ENCODE measurements around the gene HSFX3.
"Not testable (repeated sequence)": the region's sequence is repeated elsewhere in the genome, so short reads cannot be mapped to it uniquely, and the experiment has no call there.

HSFX3 gene

GRCh38 chrX:149568701-149569296 lies 19.1 kb upstream of the HSFX3 start:
- H3K4me3 ChIP-seq (ENCODE audit: low read depth, low read length), result no peak overlapping the region
- no peak for TF ChIP-seq CTCF (IDR thresholded peaks at IDR 0.05; ENCODE audit: low read depth, low read length)

GRCh38 chrX:149567621-149568417 lies 18.1 kb upstream of the HSFX3 start:
- TF ChIP-seq CTCF (IDR thresholded peaks at IDR 0.05; ENCODE audit: low read depth, low read length), result no peak
- H3K4me3 ChIP-seq (ENCODE audit: low read depth, low read length), result no peak overlapping the region

GRCh38 chrX:149563359-149563758 lies 13.6 kb upstream of the HSFX3 start:
- no peak for TF ChIP-seq CTCF (IDR thresholded peaks at IDR 0.05; ENCODE audit: low read depth, low read length)
- H3K4me3 ChIP-seq (ENCODE audit: low read depth, low read length), result no peak overlapping the region

- H3K4me3 ChIP-seq (ENCODE audit: low read depth, low read length), result not testable (repeated sequence)
Observed at GRCh38 chrX:149555251-149555650, 5.5 kb upstream of the HSFX3 start.

GRCh38 chrX:149551939-149552248 lies 2.2 kb upstream of the HSFX3 start:
- H3K4me3 ChIP-seq (ENCODE audit: low read depth, low read length), result not testable (repeated sequence)

- not testable (repeated sequence) for H3K4me3 ChIP-seq (ENCODE audit: low read depth, low read length)
Observed at GRCh38 chrX:149551245-149551938, 1.7 kb upstream of the HSFX3 start.

GRCh38 chrX:149550454-149550853 lies 730 bp upstream of the HSFX3 start:
- H3K4me3 ChIP-seq (ENCODE audit: low read depth, low read length), result not testable (repeated sequence)

- not testable (repeated sequence) for H3K4me3 ChIP-seq (ENCODE audit: low read depth, low read length)
Observed at GRCh38 chrX:149547782-149548181, 1.9 kb downstream of the HSFX3 start.

GRCh38 chrX:149546962-149547361 lies 2.8 kb downstream of the HSFX3 start:
- not testable (repeated sequence) for H3K4me3 ChIP-seq (ENCODE audit: low read depth, low read length)

- not testable (repeated sequence) for H3K4me3 ChIP-seq (ENCODE audit: low read depth, low read length)
Observed at GRCh38 chrX:149545545-149546543, 3.9 kb downstream of the HSFX3 start.
